Endothelial cell (in vitro differentiated cells): ENCODE data around the gene NDRG3. TPM values are rescaled to one million over a fixed set of nuclear protein-coding genes. Genes with fewer than 3 reads are reported as not detected.
A peak's percentile ranks its signal among the peaks of the same experiment; 100 is the strongest.

Experiments
- DNase-seq: peaks from one replicate; pipeline ENCODE4 v3.0.0; 2021; ENCODE audit warnings: low spot score
- H3K27ac Mint-ChIP-seq: one replicate; pipeline ENCODE4 v1.8.0; 2021; ENCODE audit warnings: mixed read lengths, inconsistent platforms; ENCODE audit not compliant: unreplicated experiment
- H3K27me3 Mint-ChIP-seq: one replicate; pipeline ENCODE4 v1.8.0; 2021; ENCODE audit warnings: mild to moderate bottlenecking, moderate library complexity, mixed read lengths, inconsistent platforms; ENCODE audit not compliant: unreplicated experiment
- H3K36me3 Mint-ChIP-seq: one replicate; pipeline ENCODE4 v1.8.0; 2021; ENCODE audit warnings: mild to moderate bottlenecking, low read depth, mixed read lengths, inconsistent platforms; ENCODE audit not compliant: unreplicated experiment
- H3K4me1 Mint-ChIP-seq: one replicate; pipeline ENCODE4 v1.8.0; 2021; ENCODE audit warnings: mild to moderate bottlenecking, mixed read lengths, inconsistent platforms; ENCODE audit not compliant: unreplicated experiment
- H3K4me3 Mint-ChIP-seq: one replicate; pipeline ENCODE4 v1.8.0; 2021; ENCODE audit warnings: mild to moderate bottlenecking, mixed read lengths, inconsistent platforms; ENCODE audit not compliant: unreplicated experiment
- H3K9me3 Mint-ChIP-seq: one replicate; pipeline ENCODE4 v1.8.0; 2021; ENCODE audit warnings: mixed read lengths, inconsistent platforms; ENCODE audit not compliant: unreplicated experiment
- CTCF ChIP-seq: fragments of 200-600 bp; sonication (generic); IDR thresholded peaks from one replicate; pipeline ENCODE4 v1.5.0; 2021; ENCODE audit warnings: antibody characterized with exemption; ENCODE audit not compliant: unreplicated experiment
- total RNA-seq: library from RNA; stranded (reverse); fragmentation: NEBNext Ultra II Directional; extraction: Animal tissue kit (Norgen Biotek cat#: 25700); gene quantifications from one replicate; pipeline ENCODE4 v1.2.1, GENCODE V29; 2021; ENCODE audit not compliant: unreplicated experiment

The NDRG3 gene
- total RNA-seq, 1 donor from 2014 or later: 14.2 TPM

GRCh38 chr20:36754656-36755222, 8.8 kb upstream of the NDRG3 start:
- peak; percentile 68 for DNase-seq
- Mint-ChIP-seq H3K27me3 (no peaks in the 10 kb centered on the region), H3K9me3 (no peaks in the 10 kb centered on the region), H3K36me3 (peaks cover 7% of the 10 kb centered on the region), H3K4me1 (peaks cover 6% of the 10 kb centered on the region), H3K4me3 (no peak overlapping the region), H3K27ac (no peak overlapping the region)
- peak; percentile 37 for TF ChIP-seq CTCF

GRCh38 chr20:36752582-36752981, 6.7 kb upstream of the NDRG3 start:
- DNase-seq: no peak
- peaks cover 7% of the 10 kb centered on the region for H3K36me3 Mint-ChIP-seq
- no peaks in the 10 kb centered on the region for H3K9me3 Mint-ChIP-seq
- no peak overlapping the region for H3K27ac Mint-ChIP-seq
- TF ChIP-seq CTCF: no peak
- no peaks in the 10 kb centered on the region for H3K27me3 Mint-ChIP-seq
- H3K4me1 Mint-ChIP-seq: peaks cover 3% of the 10 kb centered on the region
- H3K4me3 Mint-ChIP-seq: no peak overlapping the region

GRCh38 chr20:36745234-36745926, 510 bp downstream of the NDRG3 start:
- no peak overlapping the region for H3K27ac Mint-ChIP-seq
- peaks cover 8% of the 10 kb centered on the region for H3K27me3 Mint-ChIP-seq
- TF ChIP-seq CTCF: no peak
- H3K4me1 Mint-ChIP-seq: peaks cover 6% of the 10 kb centered on the region
- H3K4me3 Mint-ChIP-seq: peak overlapping the region; percentile 94
- DNase-seq: no peak
- H3K36me3 Mint-ChIP-seq: peaks cover 5% of the 10 kb centered on the region
- no peaks in the 10 kb centered on the region for H3K9me3 Mint-ChIP-seq

GRCh38 chr20:36744764-36745191, 1.1 kb downstream of the NDRG3 start:
- H3K27ac Mint-ChIP-seq: no peak overlapping the region
- H3K27me3 Mint-ChIP-seq: peaks cover 8% of the 10 kb centered on the region
- H3K4me3 Mint-ChIP-seq: peak overlapping the region; percentile 94
- H3K36me3 Mint-ChIP-seq: peaks cover 5% of the 10 kb centered on the region
- H3K4me1 Mint-ChIP-seq: peaks cover 6% of the 10 kb centered on the region
- DNase-seq: peak; percentile 4
- TF ChIP-seq CTCF: no peak
- H3K9me3 Mint-ChIP-seq: no peaks in the 10 kb centered on the region

GRCh38 chr20:36744243-36744642, 1.6 kb downstream of the NDRG3 start:
- H3K4me1 Mint-ChIP-seq: peaks cover 6% of the 10 kb centered on the region
- DNase-seq: no peak

More at GRCh38 chr20:36744243-36744642, 1.6 kb downstream of the NDRG3 start:
- peak overlapping the region; percentile 79 for H3K4me3 Mint-ChIP-seq
- no peak overlapping the region for H3K27ac Mint-ChIP-seq
- H3K27me3 Mint-ChIP-seq: peaks cover 8% of the 10 kb centered on the region
- H3K9me3 Mint-ChIP-seq: no peaks in the 10 kb centered on the region
- TF ChIP-seq CTCF: no peak
- peaks cover 5% of the 10 kb centered on the region for H3K36me3 Mint-ChIP-seq
